ENCODE data around the gene SVIL. TPM values are rescaled to one million over a fixed set of nuclear protein-coding genes. Genes with fewer than 3 reads are reported as not detected.
"Not testable (repeated sequence)": the region's sequence is repeated elsewhere in the genome, so short reads cannot be mapped to it uniquely, and the experiment has no call there.

SVIL gene
- total and polyA plus RNA-seq, 2 of the 13 experiments (the other 11 are each of a cell fraction or from before 2014, with no cell fraction given): 3.9 to 12.1 TPM

- TF ChIP-seq PCBP1 (IDR thresholded peaks at IDR 0.05; ENCODE audit: borderline replicate concordance, low read depth, low read length) (no peak), BHLHE40 (IDR thresholded peaks at IDR 0.05; ENCODE audit: low read length) (no peak), ZNF704 (CRISPR knock-in tag; IDR thresholded peaks at IDR 0.05; ENCODE audit: borderline replicate concordance) (no peak), HMG20A (CRISPR knock-in tag; IDR thresholded peaks at IDR 0.05; ENCODE audit: borderline replicate concordance) (no peak), HHEX (CRISPR knock-in tag; IDR thresholded peaks at IDR 0.05) (no peak), PREB (CRISPR knock-in tag; IDR thresholded peaks at IDR 0.05) (no peak), TFAP4 (IDR thresholded peaks at IDR 0.05; ENCODE audit: borderline replicate concordance, low read depth) (no peak)
Measured at GRCh38 chr10:29450405-29450804, 184.4 kb downstream of the SVIL start (continued).

- H3K79me2 ChIP-seq (ENCODE audit: insufficient read depth, low read length); H3K4me2 ChIP-seq (ENCODE audit: low read depth, low read length); DNase-seq (ENCODE audit: low spot score); H4K20me1 ChIP-seq (ENCODE audit: insufficient read depth, low read length); POLR2A ChIA-PET; H2AFZ ChIP-seq (ENCODE audit: low read length); H3K36me3 ChIP-seq (replicated peaks in 1 of 2; ENCODE audit: control insufficient read depth in 1 of 2, insufficient read depth in 2 of 2, low read length in 2 of 2); BruUV-seq (replicated peaks); H3K4me3 ChIP-seq (replicated peaks in 1 of 3; ENCODE audit: insufficient read depth in 1 of 3, low read depth in 2 of 3, low read length in 3 of 3); H3K9ac ChIP-seq (ENCODE audit: insufficient read depth, low read depth, low read length); H3K27me3 ChIP-seq (ENCODE audit: control insufficient read depth in 1 of 2, insufficient read depth in 2 of 2, low read length in 2 of 2); H3K9me3 ChIP-seq (ENCODE audit: low read length); H3K27ac ChIP-seq (ENCODE audit: extremely low read length, insufficient read depth, low read length): not testable (repeated sequence)
- ATAC-seq (peak; percentile 86), FAIRE-seq (peak; percentile 63)
- in situ Hi-C loops (cut with HindIII; ENCODE audit: extremely low pct_ligation_motif_present, low pct_unique_long_range_greater_than_20kb) (loop anchor here (5.0 kb wide), 1 partner anchor 62 kb away; no protein-coding TSS in a partner anchor), intact Hi-C loops (cut with micrococcal nuclease; ENCODE audit: unreplicated experiment) (loop anchor here (1.0 kb wide), 1 partner anchor 59 kb away; no protein-coding TSS in a partner anchor)
- H3K4me1 ChIP-seq (ENCODE audit: insufficient read depth, low read length): peaks cover 11% of the 10 kb centered on the region
- CTCF ChIA-PET (ENCODE audit: low intra/inter-chr PET ratio, low total read pairs): interaction anchor here (0.7 to 1.5 kb wide), 5 partner anchors 20 to 71 kb away, joined by 3 to 8 read pairs (median 3); no protein-coding TSS in a partner anchor
- 47% methylated on average over 13 of the region's 21 CpGs for WGBS (ENCODE audit: low lambda C conversion rate)
- 0 out of 2 replicates have a peak, but pooled peaks have one; percentile 22 for TF ChIP-seq SAP130 (CRISPR knock-in tag; IDR thresholded peaks at IDR 0.05; ENCODE audit: low read depth)
- TF ChIP-seq STAG1 (CRISPR knock-in tag; IDR thresholded peaks at IDR 0.05): peak; percentile 74
- TF ChIP-seq RFXAP (CRISPR knock-in tag; IDR thresholded peaks at IDR 0.05; ENCODE audit: borderline replicate concordance): 0 out of 2 replicates have a peak, but pooled peaks have one; percentile 31
- TF ChIP-seq ZFP91 (CRISPR knock-in tag; IDR thresholded peaks at IDR 0.05; ENCODE audit: borderline replicate concordance): 0 out of 2 replicates have a peak, but pooled peaks have one; percentile 19
- peak; percentile 13; the same call in 1 of the 2 replicates for TF ChIP-seq MED1 (CRISPR knock-in tag; IDR thresholded peaks at IDR 0.05)
- TF ChIP-seq HMGXB4 (CRISPR knock-in tag; IDR thresholded peaks at IDR 0.05; ENCODE audit: borderline replicate concordance in 1 of 2, low read depth in 1 of 2): peak in 1 of 2 experiments; percentile 48; a peak in 1 of 4 replicates
- TF ChIP-seq TBP (CRISPR knock-in tag; IDR thresholded peaks at IDR 0.05): 0 out of 2 replicates have a peak, but pooled peaks have one; percentile 54
- peak; percentile 47; the same call in 1 of the 2 replicates for TF ChIP-seq NFKB2 (CRISPR knock-in tag; IDR thresholded peaks at IDR 0.05; ENCODE audit: borderline replicate concordance)
Measured at GRCh38 chr10:29448756-29449592, 185.8 kb downstream of the SVIL start.
